Epithelial cell of proximal tubule (primary cell): ENCODE measurements around the gene VMAC. TPM values are rescaled to one million over a fixed set of nuclear protein-coding genes. Genes with fewer than 3 reads are reported as not detected.

Experiments
- DNase-seq: peaks from one replicate; pipeline ENCODE4 v3.0.0-alpha.2; 2011; ENCODE audit warnings: low read depth
- H3K4me3 ChIP-seq: 2 replicates; pipeline ENCODE4 v1.5.1; 2011; ENCODE audit warnings: low read depth, mild to moderate bottlenecking, low read length
- total RNA-seq: library from RNA; depleted of rRNA; stranded (reverse); fragments of >200 nt; gene quantifications from 2 replicates; pipeline ENCODE4 v1.2.3, GENCODE V29; 2015
- TF ChIP-seq, protein P1 (sequence below): conservative IDR thresholded peaks from 2 replicates; pipeline ENCODE4 v1.5.1; 2012; ENCODE audit warnings: low read depth, mild to moderate bottlenecking, low read length

Gene VMAC
- total RNA-seq, 1 donor from 2014 or later = 2.2 TPM

DNA sequence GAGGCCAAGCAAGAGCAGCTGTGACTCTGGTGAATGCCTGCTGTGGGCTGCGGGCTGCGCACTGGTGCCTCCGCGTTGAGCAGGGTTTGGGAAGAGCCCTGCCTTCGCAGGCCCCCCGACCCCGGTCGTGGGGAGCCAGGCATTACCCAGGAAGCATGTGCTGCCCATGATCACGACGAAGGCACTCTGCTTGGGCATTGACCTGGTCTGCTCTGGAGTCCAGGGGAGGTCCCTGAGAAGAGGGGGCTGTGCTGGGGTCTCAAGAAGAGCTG lies 54.1 kb downstream of the VMAC start:
- no peak overlapping the region for H3K4me3 ChIP-seq
- TF ChIP-seq, protein P1, sequence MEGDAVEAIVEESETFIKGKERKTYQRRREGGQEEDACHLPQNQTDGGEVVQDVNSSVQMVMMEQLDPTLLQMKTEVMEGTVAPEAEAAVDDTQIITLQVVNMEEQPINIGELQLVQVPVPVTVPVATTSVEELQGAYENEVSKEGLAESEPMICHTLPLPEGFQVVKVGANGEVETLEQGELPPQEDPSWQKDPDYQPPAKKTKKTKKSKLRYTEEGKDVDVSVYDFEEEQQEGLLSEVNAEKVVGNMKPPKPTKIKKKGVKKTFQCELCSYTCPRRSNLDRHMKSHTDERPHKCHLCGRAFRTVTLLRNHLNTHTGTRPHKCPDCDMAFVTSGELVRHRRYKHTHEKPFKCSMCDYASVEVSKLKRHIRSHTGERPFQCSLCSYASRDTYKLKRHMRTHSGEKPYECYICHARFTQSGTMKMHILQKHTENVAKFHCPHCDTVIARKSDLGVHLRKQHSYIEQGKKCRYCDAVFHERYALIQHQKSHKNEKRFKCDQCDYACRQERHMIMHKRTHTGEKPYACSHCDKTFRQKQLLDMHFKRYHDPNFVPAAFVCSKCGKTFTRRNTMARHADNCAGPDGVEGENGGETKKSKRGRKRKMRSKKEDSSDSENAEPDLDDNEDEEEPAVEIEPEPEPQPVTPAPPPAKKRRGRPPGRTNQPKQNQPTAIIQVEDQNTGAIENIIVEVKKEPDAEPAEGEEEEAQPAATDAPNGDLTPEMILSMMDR = no peak
- no peak for DNase-seq

DNA sequence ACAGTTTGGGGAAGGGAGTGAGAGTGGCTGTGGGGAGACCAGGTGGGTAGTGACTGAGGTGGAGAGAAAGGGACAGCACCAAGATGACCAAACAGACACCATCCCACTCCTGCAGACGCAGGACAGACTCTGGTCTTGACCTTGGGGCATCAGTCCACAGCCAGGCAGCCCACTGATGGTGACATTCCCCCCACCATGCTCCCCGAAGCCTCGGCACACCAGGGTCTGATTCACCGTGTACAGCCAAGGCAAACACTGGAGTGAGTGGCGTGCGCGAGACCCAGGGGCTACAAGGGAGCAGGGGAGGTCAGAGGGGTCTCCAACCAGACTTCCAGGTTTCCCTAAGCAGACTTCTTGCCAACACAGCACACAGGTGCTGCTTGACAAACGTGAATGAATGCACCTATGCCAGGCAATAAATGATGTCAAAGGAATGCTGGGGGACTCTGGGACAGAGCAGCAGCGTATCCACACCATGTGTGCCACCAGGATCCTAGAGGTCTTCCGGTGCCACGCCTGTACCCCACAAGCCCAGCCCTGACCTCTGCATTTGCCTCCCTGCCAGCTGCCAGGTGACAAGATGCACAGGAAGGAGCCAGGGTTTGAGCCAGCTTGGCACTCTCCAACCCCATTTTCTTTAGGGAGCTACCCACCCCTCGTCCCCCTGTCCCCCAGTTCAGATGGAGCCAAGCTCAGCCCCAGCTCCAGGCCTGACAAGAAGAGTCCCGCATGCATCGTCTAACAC lies 54.8 kb downstream of the VMAC start:
- DNase-seq = no peak
- TF ChIP-seq, protein P1 = no peak
- H3K4me3 ChIP-seq = no peak overlapping the region

Other genes with a start within 250 kb of the VMAC start
- gene MICOS13, start 224.4 kb upstream of the VMAC start, total RNA-seq = 61.2 and 67.6 TPM in 2 replicates
- gene HSD11B1L, start 223.8 kb upstream of the VMAC start, total RNA-seq = 4.3 and 13.5 TPM in 2 replicates
- 808 and 1,224 TPM in 2 replicates for gene RPL36, start 214.6 kb upstream of the VMAC start, total RNA-seq
- gene LONP1, start 184.7 kb upstream of the VMAC start, total RNA-seq = 115 and 134 TPM in 2 replicates
- gene CATSPERD, start 184.2 kb upstream of the VMAC start, total RNA-seq = 0.65 TPM in 1 of 2 replicates, not detected in the other
- gene PRR22, start 120.1 kb upstream of the VMAC start, total RNA-seq = 1.5 TPM in 1 of 2 replicates, not detected in the other
- 35.1 and 56.8 TPM in 2 replicates for gene DUS3L, start 113.7 kb upstream of the VMAC start, total RNA-seq
- gene NRTN, start 99.8 kb upstream of the VMAC start, total RNA-seq = 0.69 and 0.94 TPM in 2 replicates
- not detected in 2 replicates for gene FUT6, start 65.2 kb upstream of the VMAC start, total RNA-seq
- 1.4 and 5.4 TPM in 2 replicates for gene FUT3, start 53.4 kb upstream of the VMAC start, total RNA-seq
- not detected in 2 replicates for gene FUT5, start 34.3 kb upstream of the VMAC start, total RNA-seq
- gene NDUFA11, start 1.1 kb upstream of the VMAC start, total RNA-seq = 246 and 384 TPM in 2 replicates
- gene CAPS, start 9.4 kb downstream of the VMAC start, total RNA-seq = 4.2 and 10.5 TPM in 2 replicates
- 77.3 and 81.9 TPM in 2 replicates for gene RANBP3, start 73.3 kb downstream of the VMAC start, total RNA-seq
- 2.6 and 4.2 TPM in 2 replicates for gene RFX2, start 205.6 kb downstream of the VMAC start, total RNA-seq
- not detected in 2 replicates for gene ACSBG2, start 230.8 kb downstream of the VMAC start, total RNA-seq